HG02759 (cell line): Measurements from ENCODE around the gene HLCS.
"Not testable (repeated sequence)": the region's sequence is repeated elsewhere in the genome, so short reads cannot be mapped to it uniquely, and the experiment has no call there.

Source experiments
- ATAC-seq: cut with Tn5 transposase; IDR thresholded peaks from one replicate; pipeline ENCODE4 v1.9.1; 2021; ENCODE audit warnings: mild to moderate bottlenecking, moderate library complexity; ENCODE audit not compliant: unreplicated experiment

Gene HLCS

GRCh38 chr21:36816026-36816425 is 150.4 kb downstream of the HLCS start:
- ATAC-seq: not testable (repeated sequence)

DNA sequence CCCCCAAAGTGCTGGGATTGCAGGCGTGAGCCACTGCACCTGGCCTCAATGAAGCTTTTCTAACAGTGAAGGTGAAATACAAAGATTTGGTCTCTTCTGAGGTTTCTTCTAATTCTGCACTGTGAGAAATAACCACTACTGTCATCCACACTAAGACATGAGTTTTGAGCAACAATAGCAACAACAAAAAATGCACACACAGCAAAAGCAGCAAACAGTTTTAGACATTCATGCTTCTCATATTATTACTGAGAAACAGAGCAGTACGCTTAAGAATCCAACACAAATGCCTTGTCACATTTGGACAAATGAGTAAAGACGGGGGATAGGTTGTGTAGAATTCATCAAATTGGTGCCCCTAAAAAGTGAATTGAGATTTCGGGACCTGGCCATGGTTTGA is 151.2 kb downstream of the HLCS start:
- no peak for ATAC-seq

DNA sequence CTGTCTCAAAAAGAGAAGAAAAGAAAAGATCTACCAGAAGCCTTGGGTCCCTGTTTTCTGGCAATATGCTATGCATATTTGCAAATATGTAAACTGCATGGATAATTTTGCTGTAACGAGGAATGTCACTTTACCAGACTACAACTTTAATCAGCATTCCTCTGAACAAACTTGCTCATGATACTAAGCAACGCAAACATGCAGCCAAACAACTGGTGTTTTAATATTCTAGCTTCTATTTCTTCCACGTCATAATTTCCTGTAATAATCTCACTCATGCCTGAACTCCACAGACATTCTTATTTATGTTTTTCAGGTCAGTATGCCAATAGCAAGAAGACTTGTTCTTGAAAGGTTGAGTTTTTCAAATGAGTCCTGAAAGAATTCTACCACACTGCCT is 153.4 kb downstream of the HLCS start:
- no peak for ATAC-seq

DNA sequence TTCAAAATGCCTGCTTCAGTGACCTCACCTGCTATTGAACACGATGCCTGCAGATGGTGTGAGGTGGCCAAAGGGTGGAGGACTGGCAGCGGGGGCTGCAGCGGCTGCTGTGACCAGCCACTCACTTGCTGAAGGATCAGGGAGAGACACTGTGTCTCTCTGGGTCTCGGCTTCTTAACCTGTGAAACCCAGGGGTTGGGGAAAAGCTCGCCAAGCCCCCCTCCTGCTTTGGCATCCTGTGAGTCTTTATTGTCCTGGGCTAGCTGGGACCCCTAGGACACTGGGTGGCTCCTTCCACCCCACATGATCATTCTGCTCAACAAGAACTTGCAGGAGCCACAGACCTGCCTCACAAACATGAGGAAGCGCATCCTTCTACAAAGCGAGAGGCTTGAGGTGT is 154.7 kb downstream of the HLCS start:
- ATAC-seq: no peak

DNA sequence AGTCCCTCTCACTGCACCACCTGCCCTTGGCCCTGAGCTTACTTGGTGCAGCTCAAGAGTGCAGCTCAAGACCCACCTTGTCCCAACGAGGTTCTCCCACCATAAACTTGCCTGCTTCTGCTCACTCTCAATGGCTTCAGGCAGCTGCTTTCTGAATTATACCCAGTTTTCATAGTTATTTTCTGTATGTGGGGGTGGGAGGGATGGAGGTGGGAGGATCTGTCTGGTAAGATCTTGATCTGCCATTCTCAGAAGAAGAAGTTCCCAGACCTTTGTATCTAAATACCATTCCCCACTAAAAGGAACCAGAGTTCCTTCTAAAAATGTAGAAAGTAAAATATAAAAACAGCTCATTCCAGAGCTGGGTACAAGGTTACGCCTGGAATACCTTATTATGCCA is 156.0 kb downstream of the HLCS start:
- no peak for ATAC-seq

- ATAC-seq: no peak
Observed at GRCh38 chr21:36807422-36807928, 159.0 kb downstream of the HLCS start.

DNA sequence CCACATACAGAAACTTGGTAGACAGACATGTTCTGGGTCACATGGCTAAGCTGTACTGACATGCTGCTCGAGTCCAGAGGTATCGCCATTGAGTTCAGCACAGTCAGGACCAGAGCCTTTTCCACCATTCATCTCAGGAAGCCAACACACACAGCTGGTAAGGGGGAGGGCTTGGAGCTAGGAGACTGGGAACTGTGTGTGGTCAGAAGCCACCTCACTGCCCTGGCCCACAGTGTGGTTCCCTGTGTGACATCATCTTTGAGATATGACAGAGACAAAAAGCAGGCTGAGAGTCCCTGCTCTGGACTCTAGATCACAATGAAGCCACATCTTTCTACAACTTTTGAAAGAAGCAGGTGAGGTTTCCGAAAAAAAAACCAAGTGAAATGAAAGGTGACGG is 160.4 kb downstream of the HLCS start:
- ATAC-seq: no peak

DNA sequence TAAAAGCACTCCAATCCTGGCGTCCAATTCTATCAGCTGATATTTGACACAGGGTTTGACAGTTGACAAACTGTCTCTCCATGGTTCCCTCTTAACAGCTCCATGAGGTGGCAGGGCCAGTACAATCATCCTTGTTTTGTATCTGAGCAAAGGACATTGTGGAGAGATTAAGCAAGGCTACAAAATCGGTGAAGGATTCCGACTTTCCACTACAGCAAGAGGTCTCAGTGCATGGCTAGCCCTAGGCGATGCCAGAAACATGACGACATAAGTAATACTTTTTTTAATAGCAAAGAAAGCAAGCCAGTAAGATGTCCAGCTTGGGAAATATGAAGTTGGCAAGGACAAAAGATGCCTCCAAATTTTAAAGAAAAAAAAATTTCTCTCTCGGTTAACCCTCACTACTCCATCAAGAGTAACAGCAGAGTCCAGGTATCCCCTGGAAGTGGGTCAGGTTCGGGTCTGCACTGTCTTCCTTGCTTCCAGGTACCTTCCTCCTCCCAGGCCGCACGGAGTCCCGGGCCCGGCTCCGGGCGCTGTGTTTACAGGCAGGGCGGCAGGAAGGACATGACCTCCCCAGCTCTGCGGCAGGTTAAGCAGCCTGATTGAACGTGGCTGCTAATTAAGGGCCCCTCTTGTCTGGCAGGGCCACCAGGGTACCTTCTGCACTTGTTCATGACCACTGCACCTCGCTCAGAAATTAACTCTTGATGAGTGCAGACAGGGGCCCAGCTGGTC is 161.4 kb downstream of the HLCS start:
- no peak for ATAC-seq

- no peak for ATAC-seq
Observed at GRCh38 chr21:36803816-36804439, 162.5 kb downstream of the HLCS start.

GRCh38 chr21:36803051-36803645 is 163.3 kb downstream of the HLCS start:
- ATAC-seq: no peak

DNA sequence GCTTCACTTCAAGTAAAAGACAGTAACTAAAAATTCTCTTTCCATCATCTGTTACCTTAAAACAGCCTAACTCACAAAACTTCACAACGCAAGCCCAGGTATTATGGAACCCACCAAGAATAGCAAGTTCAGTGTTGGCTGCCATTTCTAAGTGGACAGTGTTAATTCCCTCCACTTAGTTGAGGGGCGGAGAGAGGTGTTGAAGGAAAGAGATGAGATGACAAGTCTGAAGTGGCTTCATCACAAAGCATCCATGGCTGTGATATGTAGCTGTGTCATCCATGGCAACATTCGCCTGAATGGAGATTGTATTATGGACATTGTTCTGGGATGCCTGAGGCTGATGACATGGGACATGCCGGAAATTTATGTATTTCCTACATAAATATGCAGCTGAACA is 165.7 kb downstream of the HLCS start:
- ATAC-seq: no peak

GRCh38 chr21:36799869-36800268 is 166.6 kb downstream of the HLCS start:
- ATAC-seq: no peak

DNA sequence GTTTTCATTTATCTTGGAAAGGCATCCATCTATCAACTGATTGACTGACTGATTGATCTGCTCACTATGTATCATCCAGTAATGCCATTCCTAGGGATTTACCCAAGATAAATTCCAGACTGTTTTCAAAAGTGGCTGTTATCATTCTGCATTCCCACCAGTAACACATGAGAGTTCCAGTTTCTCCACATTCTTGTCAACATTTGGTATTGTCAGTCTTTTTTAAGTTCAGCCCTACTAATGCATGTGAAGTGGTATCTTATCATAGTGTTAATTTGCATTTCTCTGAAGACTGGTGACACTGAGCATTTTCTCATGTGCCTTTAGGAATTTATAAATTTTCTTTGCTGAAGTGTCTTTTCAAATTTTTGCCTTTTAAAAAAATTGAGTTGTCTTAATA is 168.0 kb downstream of the HLCS start:
- no peak for ATAC-seq

DNA sequence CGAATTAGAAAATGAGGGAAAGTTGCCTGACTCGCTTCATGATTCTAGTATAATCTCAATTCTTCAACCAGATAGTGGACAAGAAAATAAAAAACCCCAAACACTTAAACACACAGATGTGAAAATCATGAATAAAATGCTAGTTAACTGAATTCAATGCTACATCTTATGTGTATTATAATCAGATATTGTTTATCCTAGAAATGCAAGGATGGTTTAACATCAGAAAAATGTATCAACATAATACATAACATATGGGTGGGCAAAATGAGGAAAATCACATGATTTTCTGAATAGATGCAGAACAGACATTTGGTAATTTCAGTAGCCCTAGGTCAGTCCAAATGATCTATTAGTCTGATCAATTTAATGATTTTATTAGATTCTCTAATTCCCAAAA is 170.4 kb downstream of the HLCS start:
- ATAC-seq: no peak

DNA sequence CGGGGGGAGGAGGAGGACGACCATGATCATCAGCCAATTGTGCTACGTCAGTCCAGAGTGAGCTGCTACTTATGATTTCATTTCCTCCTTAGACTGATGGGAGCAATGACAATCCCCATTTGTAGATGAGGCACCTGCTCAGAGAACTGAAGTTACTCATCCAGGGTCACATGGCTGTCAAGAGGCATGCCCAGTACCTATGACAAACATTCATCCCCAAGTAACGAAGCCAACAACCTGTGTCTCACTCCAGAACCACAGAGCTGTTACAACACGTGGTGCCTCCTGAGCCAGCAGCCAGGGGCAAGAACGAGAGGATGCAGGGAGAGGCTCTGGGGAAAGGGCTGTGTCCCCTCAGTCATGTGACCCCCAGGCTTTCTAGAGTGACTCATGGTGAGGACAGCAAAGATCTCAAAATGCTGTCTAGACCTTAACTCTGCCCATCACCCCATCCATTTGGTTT is 173.9 kb downstream of the HLCS start:
- ATAC-seq: no peak

DNA sequence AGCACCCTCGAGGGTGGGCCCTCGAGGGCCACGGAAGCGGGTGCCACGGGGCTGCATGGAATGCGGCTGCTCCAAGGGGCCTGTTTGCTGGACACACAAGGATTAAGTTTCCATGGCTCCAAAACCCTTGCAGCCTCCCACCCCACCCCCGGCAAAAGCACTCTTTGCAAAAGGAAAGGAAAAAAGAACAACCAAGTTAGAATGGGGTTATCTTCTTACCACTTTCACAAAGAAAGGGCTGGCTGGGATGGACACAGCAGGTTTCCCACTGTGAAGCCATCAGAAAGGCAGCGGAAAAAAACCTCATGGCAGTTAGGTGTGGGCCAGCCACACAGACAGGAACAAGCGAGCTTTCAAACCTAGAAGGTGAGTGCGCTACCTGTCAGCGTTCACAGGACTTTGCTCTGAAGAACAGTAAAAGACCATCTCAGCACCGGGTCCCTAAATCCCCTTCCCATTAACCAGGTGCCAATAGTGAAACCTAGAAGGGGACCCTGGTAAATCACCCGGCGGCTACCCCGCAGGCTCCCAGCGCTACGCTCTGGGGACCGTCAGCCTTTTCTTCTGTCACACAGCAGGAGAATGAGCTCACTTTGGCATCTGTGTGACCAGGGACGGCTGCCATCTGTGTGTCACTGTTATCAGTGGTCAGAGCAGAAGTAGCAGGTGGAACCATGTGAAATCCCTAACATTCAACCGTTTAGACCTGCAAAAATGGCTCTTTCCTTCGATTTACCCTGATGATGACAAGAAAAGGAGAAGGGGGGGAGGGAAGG is 174.6 kb downstream of the HLCS start:
- ATAC-seq: no peak

- ATAC-seq: no peak
Observed at GRCh38 chr21:36791180-36791579, 175.3 kb downstream of the HLCS start.

DNA sequence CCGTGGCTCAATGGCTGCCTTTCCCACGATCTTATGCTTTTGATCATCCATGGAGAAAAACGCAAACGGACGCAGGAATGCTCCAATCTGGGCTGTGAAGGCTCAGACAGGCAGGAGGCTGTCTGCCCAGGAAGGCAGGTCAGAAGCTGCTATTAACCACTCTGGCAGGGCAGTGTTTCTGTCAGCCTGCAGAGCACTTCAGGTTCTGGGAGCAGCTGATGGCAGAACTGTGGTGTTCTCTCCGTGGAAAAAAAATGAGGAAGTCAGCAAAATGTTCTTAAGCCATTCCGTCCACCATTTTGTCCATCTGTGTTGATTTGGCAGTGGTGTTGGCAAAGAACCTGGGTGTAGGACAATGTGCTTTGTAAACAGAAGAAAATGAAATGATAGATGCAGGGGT is 175.9 kb downstream of the HLCS start:
- no peak for ATAC-seq

- no peak for ATAC-seq
Observed at GRCh38 chr21:36788120-36788638, 178.3 kb downstream of the HLCS start.

- no peak for ATAC-seq
Observed at GRCh38 chr21:36786186-36786585, 180.3 kb downstream of the HLCS start.

- no peak for ATAC-seq
Observed at GRCh38 chr21:36785615-36786014, 180.9 kb downstream of the HLCS start.
